ENCODE measurements around the gene DDA1. TPM values are rescaled to one million over a fixed set of nuclear protein-coding genes. Genes with fewer than 3 reads are reported as not detected.

Gene DDA1
- total RNA-seq, 1 experiment from 2014 or later, result 72.5 TPM

DNA sequence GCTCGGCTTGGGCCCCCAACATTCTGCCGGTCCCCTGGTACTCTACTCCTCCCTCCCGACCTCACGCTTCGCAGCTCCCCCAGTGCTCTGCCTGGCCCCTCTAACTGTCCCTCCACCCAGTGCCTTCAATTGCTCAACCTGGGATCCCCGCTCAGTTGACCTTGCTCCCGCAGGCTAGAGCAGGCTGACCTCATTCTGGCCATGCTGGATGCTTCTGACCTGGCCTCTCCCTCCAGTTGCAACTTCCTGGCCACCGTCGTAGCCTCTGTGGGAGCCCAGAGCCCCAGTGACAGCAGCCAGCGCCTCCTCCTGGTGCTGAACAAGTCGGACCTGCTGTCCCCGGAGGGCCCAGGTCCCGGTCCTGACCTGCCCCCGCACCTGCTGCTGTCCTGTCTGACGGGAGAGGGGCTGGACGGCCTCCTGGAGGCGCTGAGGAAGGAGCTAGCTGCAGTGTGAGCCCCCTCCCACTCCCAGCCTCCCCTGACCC lies 31.6 kb downstream of the DDA1 start:
- no peak overlapping the region for H3K4me3 ChIP-seq
- no peak for DNase-seq
- no peak overlapping the region for H2AFZ ChIP-seq
- no peak overlapping the region for H3K27ac ChIP-seq
- no TSS peak for BruUV-seq (replicated peaks)
- ChIA-PET CTCF (no interaction called here), POLR2A (ENCODE audit: unreplicated experiment) (no interaction called here)
- intact Hi-C loops (cut with micrococcal nuclease; ENCODE audit: unreplicated experiment), result no loop called here
- H3K9me2 ChIP-seq (ENCODE audit: insufficient read depth), result no peaks in the 10 kb centered on the region
- H3K79me2 ChIP-seq (ENCODE audit: low read depth), result peaks cover 14% of the 10 kb centered on the region
- H3K36me3 ChIP-seq (ENCODE audit: low read depth), result peaks cover 6% of the 10 kb centered on the region; the same call in 1 of the 2 replicates
- no peaks in the 10 kb centered on the region for H3K27me3 ChIP-seq (ENCODE audit: insufficient read depth, low read depth)
- TF ChIP-seq, protein P1, sequence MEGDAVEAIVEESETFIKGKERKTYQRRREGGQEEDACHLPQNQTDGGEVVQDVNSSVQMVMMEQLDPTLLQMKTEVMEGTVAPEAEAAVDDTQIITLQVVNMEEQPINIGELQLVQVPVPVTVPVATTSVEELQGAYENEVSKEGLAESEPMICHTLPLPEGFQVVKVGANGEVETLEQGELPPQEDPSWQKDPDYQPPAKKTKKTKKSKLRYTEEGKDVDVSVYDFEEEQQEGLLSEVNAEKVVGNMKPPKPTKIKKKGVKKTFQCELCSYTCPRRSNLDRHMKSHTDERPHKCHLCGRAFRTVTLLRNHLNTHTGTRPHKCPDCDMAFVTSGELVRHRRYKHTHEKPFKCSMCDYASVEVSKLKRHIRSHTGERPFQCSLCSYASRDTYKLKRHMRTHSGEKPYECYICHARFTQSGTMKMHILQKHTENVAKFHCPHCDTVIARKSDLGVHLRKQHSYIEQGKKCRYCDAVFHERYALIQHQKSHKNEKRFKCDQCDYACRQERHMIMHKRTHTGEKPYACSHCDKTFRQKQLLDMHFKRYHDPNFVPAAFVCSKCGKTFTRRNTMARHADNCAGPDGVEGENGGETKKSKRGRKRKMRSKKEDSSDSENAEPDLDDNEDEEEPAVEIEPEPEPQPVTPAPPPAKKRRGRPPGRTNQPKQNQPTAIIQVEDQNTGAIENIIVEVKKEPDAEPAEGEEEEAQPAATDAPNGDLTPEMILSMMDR (conservative IDR thresholded peaks at IDR 0.05), result no peak
- TF ChIP-seq EZH2 (IDR thresholded peaks at IDR 0.05; ENCODE audit: low read depth), result no peak
- H3K4me2 ChIP-seq, result no peak overlapping the region
- no peaks in the 10 kb centered on the region; the same call in 1 of the 2 replicates for H4K20me1 ChIP-seq (ENCODE audit: insufficient read depth)
- H3F3A ChIP-seq (ENCODE audit: insufficient read depth, low read depth), result peaks cover 49% of the 10 kb centered on the region; the same call in 1 of the 2 replicates
- H3K4me1 ChIP-seq (replicated peaks; ENCODE audit: insufficient read depth), result peaks cover 12% of the 10 kb centered on the region
- H3K9me3 ChIP-seq (ENCODE audit: insufficient read depth, low read depth), result no peaks in the 10 kb centered on the region

- no peaks in the 10 kb centered on the region; the same call in 1 of the 2 replicates for H4K20me1 ChIP-seq (ENCODE audit: insufficient read depth)
- BruUV-seq (replicated peaks), result no TSS peak
- no peaks in the 10 kb centered on the region for H3K27me3 ChIP-seq (ENCODE audit: insufficient read depth, low read depth)
- CTCF ChIA-PET, result no interaction called here
- H3K4me3 ChIP-seq, result no peak overlapping the region
- no peak for TF ChIP-seq EZH2 (IDR thresholded peaks at IDR 0.05; ENCODE audit: low read depth)
- TF ChIP-seq, protein P1 (conservative IDR thresholded peaks at IDR 0.05), result no peak
- peaks cover 7% of the 10 kb centered on the region for H3K4me1 ChIP-seq (replicated peaks; ENCODE audit: insufficient read depth)
- intact Hi-C loops (cut with micrococcal nuclease; ENCODE audit: unreplicated experiment), result no loop called here
- H3F3A ChIP-seq (ENCODE audit: insufficient read depth, low read depth), result peaks cover 47% of the 10 kb centered on the region; the same call in 1 of the 2 replicates
- POLR2A ChIA-PET (ENCODE audit: unreplicated experiment), result no interaction called here
- H3K4me2 ChIP-seq, result no peak overlapping the region
- H3K9me2 ChIP-seq (ENCODE audit: insufficient read depth), result no peaks in the 10 kb centered on the region
- H3K36me3 ChIP-seq (ENCODE audit: low read depth), result peaks cover 6% of the 10 kb centered on the region; the same call in 1 of the 2 replicates
- DNase-seq, result no peak
- no peak overlapping the region for H2AFZ ChIP-seq
- H3K79me2 ChIP-seq (ENCODE audit: low read depth), result peaks cover 14% of the 10 kb centered on the region
- no peak overlapping the region for H3K27ac ChIP-seq
- H3K9me3 ChIP-seq (ENCODE audit: insufficient read depth, low read depth), result no peaks in the 10 kb centered on the region
Measured at GRCh38 chr19:17341386-17341785, 32.0 kb downstream of the DDA1 start.

GRCh38 chr19:17341845-17342244 lies 32.5 kb downstream of the DDA1 start:
- H3K36me3 ChIP-seq (ENCODE audit: low read depth), result peaks cover 6% of the 10 kb centered on the region; the same call in 1 of the 2 replicates

More at GRCh38 chr19:17341845-17342244, 32.5 kb downstream of the DDA1 start:
- no TSS peak for BruUV-seq (replicated peaks)
- no peak overlapping the region for H2AFZ ChIP-seq
- H3K9me2 ChIP-seq (ENCODE audit: insufficient read depth), result no peaks in the 10 kb centered on the region
- peaks cover 48% of the 10 kb centered on the region; the same call in 1 of the 2 replicates for H3F3A ChIP-seq (ENCODE audit: insufficient read depth, low read depth)
- no peak for DNase-seq
- no peak overlapping the region for H3K4me2 ChIP-seq
- TF ChIP-seq, protein P1 (conservative IDR thresholded peaks at IDR 0.05), result no peak
- no peak for TF ChIP-seq EZH2 (IDR thresholded peaks at IDR 0.05; ENCODE audit: low read depth)
- no peak overlapping the region for H3K4me3 ChIP-seq
- H3K9me3 ChIP-seq (ENCODE audit: insufficient read depth, low read depth), result no peaks in the 10 kb centered on the region
- peaks cover 14% of the 10 kb centered on the region for H3K79me2 ChIP-seq (ENCODE audit: low read depth)
- no peaks in the 10 kb centered on the region for H3K27me3 ChIP-seq (ENCODE audit: insufficient read depth, low read depth)
- H4K20me1 ChIP-seq (ENCODE audit: insufficient read depth), result no peaks in the 10 kb centered on the region; the same call in 1 of the 2 replicates
- H3K27ac ChIP-seq, result no peak overlapping the region
- ChIA-PET CTCF (no interaction called here), POLR2A (ENCODE audit: unreplicated experiment) (no interaction called here)
- intact Hi-C loops (cut with micrococcal nuclease; ENCODE audit: unreplicated experiment), result no loop called here
- peaks cover 7% of the 10 kb centered on the region for H3K4me1 ChIP-seq (replicated peaks; ENCODE audit: insufficient read depth)

Measured in PC-9 (cell line).